H54 (cell line): ENCODE measurements around the gene GAD1.

Experiments used
- DNase-seq: peaks from one replicate; pipeline ENCODE4 v3.0.0; 2011; ENCODE audit warnings: low spot score, mixed read lengths; ENCODE audit not compliant: insufficient read length
- FAIRE-seq: peaks from 3 replicates; lab custom pipeline; 2011; peaks lifted over from hg19 to GRCh38; lab: Jason Lieb, UNC
- POLR2A ChIP-seq: IDR thresholded peaks from 2 replicates; pipeline ENCODE4 v1.6.1; 2011; ENCODE audit warnings: low read depth, mild to moderate bottlenecking, low read length

Gene GAD1

DNA sequence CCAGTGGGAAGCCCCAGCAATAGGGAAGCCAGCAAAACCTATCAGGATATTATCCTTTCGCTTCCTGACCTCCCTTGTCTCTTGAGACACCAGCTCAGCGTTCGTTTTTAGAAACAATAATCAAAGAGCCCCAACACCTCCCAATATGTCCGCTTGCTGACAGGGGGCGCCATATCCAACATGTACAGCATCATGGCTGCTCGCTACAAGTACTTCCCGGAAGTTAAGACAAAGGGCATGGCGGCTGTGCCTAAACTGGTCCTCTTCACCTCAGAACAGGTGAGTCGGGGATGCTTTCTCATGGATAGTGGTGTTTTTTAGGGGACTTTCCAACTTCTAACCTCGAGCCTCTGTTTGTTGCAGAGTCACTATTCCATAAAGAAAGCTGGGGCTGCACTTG is 28.7 kb downstream of the GAD1 start:
- FAIRE-seq (no peak), DNase-seq (no peak)
- TF ChIP-seq POLR2A, result no peak

DNA sequence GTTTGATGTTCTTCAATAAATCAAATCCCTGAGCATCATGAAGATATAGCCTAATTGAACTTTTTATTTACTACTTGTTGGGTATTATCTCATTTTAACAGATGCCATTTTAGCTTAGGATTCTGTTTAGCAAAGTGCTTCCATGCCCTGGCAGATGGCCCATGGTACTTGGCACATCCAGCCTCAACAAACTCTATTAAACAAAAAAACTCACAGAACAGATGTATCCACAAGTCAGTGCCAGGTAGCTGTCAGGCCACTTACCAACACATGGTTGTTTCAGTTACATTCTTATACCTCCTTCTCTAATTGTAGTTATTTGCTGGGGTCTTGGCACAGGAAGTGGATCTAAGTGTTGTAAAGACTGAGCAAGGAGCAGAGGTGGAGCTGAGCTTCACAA is 29.6 kb downstream of the GAD1 start:
- no peak for TF ChIP-seq POLR2A
- FAIRE-seq (no peak), DNase-seq (no peak)

DNA sequence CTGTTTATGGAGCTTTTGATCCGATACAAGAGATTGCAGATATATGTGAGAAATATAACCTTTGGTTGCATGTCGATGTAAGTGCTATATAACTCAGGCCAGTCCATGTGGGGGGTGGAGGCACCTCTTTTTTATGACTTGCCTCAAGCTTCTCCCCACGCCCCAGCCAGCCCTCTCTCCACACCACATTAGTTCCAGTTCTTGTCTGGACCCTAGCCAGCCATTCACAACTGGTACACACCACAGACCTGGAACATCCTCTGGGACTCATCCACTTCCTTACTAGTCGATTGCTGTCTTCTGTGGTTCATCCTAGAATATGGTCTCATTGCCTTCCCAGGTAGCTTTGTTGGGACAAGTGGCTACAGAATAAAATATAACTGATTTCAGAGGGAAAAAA is 31.0 kb downstream of the GAD1 start:
- no peak for TF ChIP-seq POLR2A
- FAIRE-seq, result no peak
- no peak for DNase-seq

DNA sequence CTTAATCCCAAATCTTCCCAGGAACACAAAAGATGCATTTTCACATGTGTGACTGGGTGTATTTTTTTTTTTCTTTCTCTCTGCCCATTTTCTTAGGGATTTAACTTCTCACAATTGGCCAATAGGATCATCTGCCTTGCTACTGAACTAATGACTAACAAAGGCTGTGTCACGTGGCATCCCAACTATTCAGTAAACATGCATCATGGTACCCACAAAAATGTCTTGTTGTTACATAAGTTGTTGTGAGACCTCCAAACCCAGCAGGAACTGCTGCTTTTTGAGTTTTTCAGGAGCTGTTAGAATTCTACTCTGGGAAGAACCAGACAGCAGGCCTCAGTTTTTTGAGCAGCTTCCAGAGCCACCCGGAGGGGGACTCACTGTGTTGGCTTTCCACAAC is 31.9 kb downstream of the GAD1 start:
- DNase-seq (no peak), FAIRE-seq (no peak)
- TF ChIP-seq POLR2A, result no peak

DNA sequence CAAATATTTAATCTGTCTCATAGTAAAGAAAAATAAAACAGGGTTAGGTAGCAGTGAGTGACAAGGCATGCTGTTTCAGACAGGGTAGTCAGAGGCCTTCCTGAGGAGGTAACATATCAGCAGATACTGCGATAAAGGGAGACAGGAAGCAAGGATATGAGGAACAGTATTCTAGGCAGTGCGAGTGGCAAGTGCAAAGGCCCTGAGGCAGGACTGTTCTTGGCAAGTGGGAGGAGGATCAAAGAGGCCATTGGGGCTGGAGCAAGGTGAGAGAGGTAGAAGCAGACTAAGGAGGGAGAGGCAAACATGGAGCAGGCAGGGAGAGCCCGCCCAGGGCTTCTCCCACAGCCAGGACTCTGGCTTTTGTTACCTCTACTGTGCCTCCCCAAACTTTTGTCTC is 33.6 kb downstream of the GAD1 start:
- DNase-seq (no peak), FAIRE-seq (no peak)
- no peak for TF ChIP-seq POLR2A

DNA sequence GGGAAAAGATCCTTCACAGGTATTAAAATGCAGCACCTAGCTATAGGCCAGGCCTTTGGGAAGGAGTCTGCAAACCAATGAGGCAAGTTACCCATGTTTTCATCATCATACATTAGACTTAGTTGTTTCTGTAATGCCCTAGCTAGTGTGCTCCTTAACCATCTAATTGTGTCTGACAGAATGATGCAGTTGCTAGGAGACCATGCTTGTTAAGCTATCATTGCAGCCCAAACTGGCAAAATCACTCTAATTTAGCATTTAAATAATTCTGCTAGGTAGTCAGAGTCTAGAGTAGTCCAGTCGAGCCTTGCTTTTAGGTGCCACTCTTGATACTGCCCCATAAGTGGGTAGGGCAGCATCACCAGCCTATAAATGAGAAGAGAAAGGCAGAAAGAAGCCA is 34.9 kb downstream of the GAD1 start:
- DNase-seq (no peak), FAIRE-seq (no peak)

DNA sequence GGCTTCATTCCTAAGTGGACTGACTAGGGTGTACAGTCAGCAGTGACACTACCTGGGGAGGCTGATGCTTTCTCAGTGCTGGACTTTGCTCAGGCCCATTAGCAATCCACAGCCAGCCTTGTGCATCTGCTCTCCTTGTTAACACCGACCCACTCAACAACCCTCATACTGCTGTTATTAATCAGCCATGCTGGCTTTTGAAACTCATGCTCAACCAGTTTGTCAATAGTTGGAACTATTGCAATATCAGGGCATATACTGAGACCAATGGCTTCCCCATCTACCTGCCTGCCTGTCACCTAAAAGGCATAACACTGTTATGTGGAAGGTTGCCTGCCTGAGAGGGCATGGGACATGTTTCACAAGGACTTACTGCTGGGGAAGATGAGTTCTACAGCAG is 39.4 kb downstream of the GAD1 start:
- no peak for TF ChIP-seq POLR2A

More for the DNA sequence above, 34.9 kb downstream of the GAD1 start:
- TF ChIP-seq POLR2A, result no peak

DNA sequence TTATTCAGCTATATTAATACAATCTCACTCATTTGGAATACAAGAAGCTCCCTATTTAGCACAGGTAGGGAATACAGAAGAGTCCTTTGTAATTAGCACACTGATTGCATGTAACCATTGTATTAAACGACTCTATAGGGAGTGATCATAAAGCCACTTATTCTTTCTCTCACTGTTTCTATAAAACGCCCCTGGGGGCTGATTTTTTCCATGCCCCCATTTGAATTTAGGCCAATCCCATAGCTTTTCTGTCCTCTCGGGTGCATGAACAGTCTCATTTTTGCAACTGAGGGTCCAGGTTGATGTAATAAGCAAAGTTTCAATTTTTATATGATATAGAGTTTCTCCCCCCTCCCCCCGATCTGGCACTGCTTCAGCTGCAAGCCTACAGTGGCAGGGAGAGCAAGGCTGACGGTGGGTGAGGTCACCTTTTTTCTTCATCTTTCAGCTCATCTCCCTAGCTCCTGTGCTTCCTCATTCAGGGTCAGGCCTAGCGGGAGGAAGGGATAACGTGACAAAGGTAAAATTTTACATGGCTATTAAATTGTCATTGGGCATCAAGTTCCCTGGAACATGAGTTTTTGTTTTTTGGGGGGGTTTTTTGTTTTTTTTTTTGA is 45.7 kb downstream of the GAD1 start:
- no peak for FAIRE-seq
- no peak for TF ChIP-seq POLR2A

More for the DNA sequence above, 39.4 kb downstream of the GAD1 start:
- DNase-seq (no peak), FAIRE-seq (no peak)

DNA sequence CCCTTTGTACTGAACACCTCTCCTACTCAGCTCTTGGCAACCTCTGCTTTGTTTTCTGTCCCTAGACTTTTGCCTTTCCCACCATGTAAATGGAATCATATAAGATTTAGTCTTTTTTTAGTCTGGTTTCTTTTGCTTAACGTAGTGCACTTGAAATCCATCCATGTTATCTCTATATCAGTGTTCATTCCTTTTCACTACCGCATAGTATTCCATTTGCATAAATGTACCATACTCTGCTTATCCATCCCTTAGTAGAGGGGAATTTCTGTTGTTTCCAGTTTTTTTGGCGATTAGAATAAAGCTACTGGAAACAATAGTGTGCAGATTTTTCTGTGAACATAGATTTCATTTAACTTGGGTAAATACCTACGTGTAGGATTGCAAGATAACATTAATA is 46.4 kb downstream of the GAD1 start:
- DNase-seq, result no peak
- TF ChIP-seq POLR2A, result no peak
- no peak for FAIRE-seq

More for the DNA sequence above, 45.7 kb downstream of the GAD1 start:
- no peak for DNase-seq

DNA sequence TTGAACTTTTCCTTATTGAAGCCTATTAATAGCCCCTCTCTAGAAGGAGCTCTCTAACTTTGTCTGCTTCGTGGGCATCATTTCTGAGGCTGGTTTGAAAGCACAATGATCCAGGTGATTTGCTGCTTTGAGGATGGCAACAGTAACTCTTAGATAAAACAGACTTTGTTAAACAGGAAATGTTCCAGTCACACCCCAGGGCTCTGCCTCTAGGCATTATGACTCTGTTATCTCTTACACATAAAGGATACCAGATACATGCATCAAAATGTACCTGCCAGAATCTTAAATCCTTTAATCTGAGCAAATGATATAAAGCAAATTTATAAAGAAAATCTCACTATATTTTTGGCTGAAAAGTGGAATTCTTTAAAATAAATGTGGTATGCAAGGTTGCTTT is 52.3 kb downstream of the GAD1 start:
- no peak for TF ChIP-seq POLR2A
- no peak for FAIRE-seq
- DNase-seq, result no peak

DNA sequence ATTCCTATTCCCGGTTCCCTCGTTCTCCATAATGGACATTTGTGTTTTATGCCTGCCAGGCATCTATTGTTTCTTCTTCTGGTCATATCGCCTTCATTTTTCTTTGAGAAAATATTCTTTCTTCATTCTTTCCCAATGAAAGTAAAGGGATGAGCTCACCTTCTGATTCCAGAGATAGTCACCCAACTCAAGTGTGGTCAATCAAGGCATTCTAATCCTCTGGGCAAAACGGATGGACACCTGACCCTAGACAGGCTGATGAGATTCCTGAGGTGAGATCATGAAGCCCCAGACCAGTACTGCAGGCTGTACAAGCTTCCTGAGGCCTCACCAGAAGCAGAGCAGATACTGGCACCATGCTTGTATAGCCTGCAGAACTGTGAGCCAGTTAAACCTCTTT is 52.8 kb downstream of the GAD1 start:
- TF ChIP-seq POLR2A, result no peak
- no peak for FAIRE-seq

DNA sequence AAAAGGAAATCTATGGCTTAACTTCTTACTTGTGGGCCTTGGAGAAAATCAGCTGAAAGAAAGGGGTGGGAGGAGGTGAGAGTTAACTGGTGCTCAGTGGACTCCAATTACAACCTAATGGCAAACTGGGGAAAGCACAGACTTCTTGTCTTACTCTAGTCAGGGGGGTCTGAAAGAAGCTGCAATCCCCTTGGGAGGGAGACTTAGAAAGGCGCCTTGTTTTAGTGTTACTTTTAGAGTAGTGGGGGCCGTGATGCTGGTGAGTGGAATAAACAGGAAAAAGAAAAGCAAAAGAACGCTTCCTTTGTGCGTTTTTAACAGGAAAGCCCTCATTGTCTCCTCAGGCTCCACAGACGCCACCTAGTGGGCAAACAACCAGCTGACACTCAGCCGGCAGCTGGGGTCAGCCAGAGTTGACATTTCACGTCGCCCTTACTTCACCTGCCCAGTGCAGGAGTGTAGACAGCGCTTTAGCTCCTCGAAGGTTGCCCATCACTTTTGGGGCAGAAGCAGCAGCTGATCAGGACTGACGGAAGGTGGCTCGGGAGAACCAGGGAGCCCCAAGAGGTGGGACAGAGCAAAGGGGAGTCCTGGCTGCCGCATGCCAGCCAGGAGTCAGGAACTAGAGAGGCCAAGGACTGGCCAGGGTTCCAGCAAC is 56.5 kb downstream of the GAD1 start:
- FAIRE-seq (peak; percentile 78), DNase-seq (peak; percentile 70)
- no peak for TF ChIP-seq POLR2A

More for the DNA sequence above, 52.8 kb downstream of the GAD1 start:
- DNase-seq, result no peak

DNA sequence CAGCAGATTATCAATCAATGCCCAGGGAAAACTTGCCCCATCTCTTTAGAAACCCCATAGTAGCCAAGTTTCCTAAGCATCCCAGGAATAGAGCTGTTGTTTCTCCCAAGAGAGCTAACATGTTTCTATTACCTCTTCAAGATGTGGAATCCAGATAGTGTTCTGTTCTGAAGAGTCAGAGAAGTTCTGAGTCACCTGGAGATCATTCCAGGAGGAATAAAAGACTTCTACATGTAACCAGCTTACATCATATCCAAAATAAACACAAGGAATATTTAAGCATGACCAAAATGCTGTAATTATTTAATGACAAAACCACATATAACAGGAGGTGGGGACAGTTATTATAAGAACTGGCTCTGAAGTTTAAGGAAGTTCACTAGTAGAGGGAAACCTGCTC is 61.4 kb downstream of the GAD1 start:
- no peak for FAIRE-seq
- TF ChIP-seq POLR2A, result no peak

DNA sequence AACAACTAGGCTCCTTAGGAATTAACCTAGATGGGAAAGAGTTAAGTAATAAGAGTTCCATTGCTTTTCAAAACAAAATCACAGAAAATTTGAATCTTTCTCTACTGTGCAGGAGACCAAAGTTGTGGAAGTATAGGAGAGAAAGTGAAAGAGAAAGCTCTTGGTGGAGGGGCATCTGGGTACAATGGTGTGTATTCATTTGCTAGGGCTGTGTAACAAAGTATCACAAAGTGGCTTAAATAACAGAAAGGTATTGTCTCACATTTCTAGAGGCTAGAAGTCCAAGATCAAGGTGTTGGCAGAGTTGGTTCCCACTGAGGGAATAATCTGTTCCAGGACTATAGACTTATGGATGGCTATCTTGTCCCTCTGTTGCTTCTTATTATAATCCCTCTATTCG is 61.8 kb downstream of the GAD1 start:
- no peak for TF ChIP-seq POLR2A
- FAIRE-seq, result no peak
- DNase-seq, result no peak

More for the DNA sequence above, 61.4 kb downstream of the GAD1 start:
- no peak for DNase-seq

DNA sequence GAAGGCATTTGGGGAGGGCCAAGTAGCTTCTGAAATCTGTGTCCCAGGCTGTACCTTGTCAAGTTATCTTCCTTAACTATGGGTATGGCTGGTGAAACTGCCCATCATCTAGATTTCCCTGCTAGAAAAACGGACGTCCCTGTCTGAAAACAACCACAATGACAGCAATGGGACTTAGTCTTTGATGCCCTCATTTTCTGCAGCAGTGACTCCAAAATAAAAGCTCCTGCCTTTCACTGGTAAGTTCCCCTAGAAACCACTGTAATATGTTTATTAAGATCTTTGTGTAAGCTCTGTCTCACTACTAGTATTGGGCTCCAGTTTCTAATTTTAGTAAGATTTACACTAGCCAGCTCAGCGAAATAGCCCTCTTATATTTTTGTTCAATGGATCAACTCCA is 65.2 kb downstream of the GAD1 start:
- TF ChIP-seq POLR2A, result no peak
- DNase-seq (no peak), FAIRE-seq (no peak)
